IMR-90 (cell line): ENCODE results near the gene EPHB6. TPM values are rescaled to one million over a fixed set of nuclear protein-coding genes. Genes with fewer than 3 reads are reported as not detected.

Experiments
- ATAC-seq: fragments of 200-7000 bp; cut with Tn5 transposase; 2 replicates; pipeline ENCODE4 v1.9.1; 2020; ENCODE audit warnings: low read depth, mild to moderate bottlenecking, moderate library complexity
- BruUV-seq: library from RNA; stranded (reverse); fragments of 400-500 nt; replicated peaks from 2 replicates; lab custom pipeline; 2021; lab: Mats Ljungman, UMichigan
- CTCF ChIA-PET: fragments of 300-600 bp; formaldehyde crosslinking; extraction: SDS; loops from one replicate; lab custom pipeline; 2021; ENCODE audit warnings: antibody characterized with exemption; lab: Yijun Ruan, JAX
- POLR2A ChIA-PET: fragments of 300-600 bp; sonication (Branson Sonifier 250); formaldehyde crosslinking; loops from one replicate; lab custom pipeline; 2022; ENCODE audit warnings: antibody characterized with exemption; ENCODE audit not compliant: unreplicated experiment; lab: Charles Lee
- DNase-seq: peaks from one replicate; pipeline ENCODE4 v3.0.0; 2013
- H2AFZ ChIP-seq: replicated peaks from 2 replicates; pipeline ENCODE3; 2013; ENCODE audit warnings: low read length, mild to moderate bottlenecking; ENCODE audit not compliant: poor library complexity
- H2AK5ac ChIP-seq: 2 replicates; pipeline ENCODE4 v1.6.1; 2013; ENCODE audit warnings: low read depth, low read length, inconsistent platforms
- H2AK9ac ChIP-seq: replicated peaks from 2 replicates; pipeline ENCODE3; 2013; ENCODE audit warnings: mild to moderate bottlenecking, low read depth, low read length, moderate library complexity; ENCODE audit not compliant: poor library complexity
- H2BK120ac ChIP-seq: 2 replicates; pipeline ENCODE4 v1.6.1; 2013; ENCODE audit warnings: low read depth, low read length, inconsistent platforms
- H2BK15ac ChIP-seq: 3 replicates; pipeline ENCODE4 v1.6.1; 2013; ENCODE audit warnings: low read depth, low read length, inconsistent platforms
- H2BK20ac ChIP-seq: 2 replicates; pipeline ENCODE4 v1.6.1; 2013; ENCODE audit warnings: low read depth, mild to moderate bottlenecking, inconsistent platforms, low read length, moderate library complexity
- H2BK5ac ChIP-seq: 2 replicates; pipeline ENCODE4 v1.6.1; 2013; ENCODE audit warnings: mild to moderate bottlenecking, low read depth, low read length, inconsistent platforms; ENCODE audit not compliant: poor library complexity, severe bottlenecking
- H3K14ac ChIP-seq: replicated peaks from 2 replicates; pipeline ENCODE4 v1.6.1; 2013; ENCODE audit warnings: low read depth, low read length, inconsistent platforms
- H3K18ac ChIP-seq: 2 replicates; pipeline ENCODE4 v1.6.1; 2013; ENCODE audit warnings: low read depth, low read length, control low read depth
- H3K23ac ChIP-seq: 2 replicates; pipeline ENCODE4 v1.6.1; 2013; ENCODE audit warnings: low read depth, low read length, inconsistent platforms
- H3K27ac ChIP-seq: 2 replicates; pipeline ENCODE4 v1.5.1; 2013; ENCODE audit warnings: mild to moderate bottlenecking, control low read depth, low read length; ENCODE audit not compliant: insufficient read depth
- H3K27me3 ChIP-seq: 2 replicates; pipeline ENCODE4 v1.6.1; 2013; ENCODE audit warnings: low read length; ENCODE audit not compliant: control insufficient read depth, insufficient read depth
- H3K36me3 ChIP-seq: 2 replicates; pipeline ENCODE4 v1.6.1; 2013; ENCODE audit warnings: low read length, mixed read lengths; ENCODE audit not compliant: control insufficient read depth, insufficient read depth
- H3K4ac ChIP-seq: 2 replicates; pipeline ENCODE4 v1.6.1; 2013; ENCODE audit warnings: low read depth, low read length, inconsistent platforms
- H3K4me1 ChIP-seq: 2 replicates; pipeline ENCODE4 v1.6.1; 2013; ENCODE audit warnings: low read length, mixed read lengths; ENCODE audit not compliant: control insufficient read depth, insufficient read depth
- H3K4me2 ChIP-seq: 2 replicates; pipeline ENCODE4 v1.6.1; 2013; ENCODE audit warnings: low read depth, mild to moderate bottlenecking, control low read depth, low read length, moderate library complexity
- H3K4me3 ChIP-seq: 2 replicates; pipeline ENCODE4 v1.5.1; 2013; ENCODE audit warnings: low read depth, mild to moderate bottlenecking, control low read depth, low read length, moderate library complexity; ENCODE audit not compliant: insufficient read depth
- H3K56ac ChIP-seq: 2 replicates; pipeline ENCODE4 v1.6.1; 2013; ENCODE audit warnings: low read length, inconsistent platforms; ENCODE audit not compliant: insufficient read depth; ENCODE audit errors: extremely low read depth
- H3K79me1 ChIP-seq, 2 experiments: 2 replicates each; pipeline ENCODE4 v1.6.1; 2013; ENCODE audit warnings: low read length in 2 of 2, inconsistent platforms in 1 of 2, low read depth in 1 of 2
- H3K9ac ChIP-seq: 2 replicates; pipeline ENCODE4 v1.6.1; 2013; ENCODE audit warnings: low read depth, low read length, control low read depth
- H3K9me1 ChIP-seq: 2 replicates; pipeline ENCODE4 v1.6.1; 2013; ENCODE audit warnings: low read length, inconsistent platforms; ENCODE audit not compliant: insufficient read depth
- H3K9me3 ChIP-seq: 2 replicates; pipeline ENCODE4 v1.6.1; 2013; ENCODE audit warnings: low read length; ENCODE audit not compliant: control insufficient read depth, insufficient read depth
- H4K20me1 ChIP-seq: 2 replicates; pipeline ENCODE4 v1.6.1; 2013; ENCODE audit warnings: low read length, inconsistent platforms; ENCODE audit not compliant: insufficient read depth
- H4K5ac ChIP-seq: 2 replicates; pipeline ENCODE4 v1.6.1; 2013; ENCODE audit warnings: mild to moderate bottlenecking, low read depth, low read length, control low read depth
- H4K8ac ChIP-seq, 2 experiments: 2 replicates each; pipeline ENCODE4 v1.6.1; 2013; ENCODE audit warnings: low read depth in 2 of 2, low read length in 2 of 2, control low read depth in 1 of 2, inconsistent platforms in 1 of 2
- H4K91ac ChIP-seq: 2 replicates; pipeline ENCODE4 v1.6.1; 2013; ENCODE audit warnings: low read depth, low read length, inconsistent platforms; ENCODE audit not compliant: insufficient read depth
- BHLHE40 ChIP-seq: fragments of 150-350 bp; IDR thresholded peaks from 2 replicates; pipeline ENCODE4 v1.6.1; 2016; ENCODE audit warnings: mild to moderate bottlenecking, low read depth, low read length
- FOS ChIP-seq: fragments of 150-350 bp; IDR thresholded peaks from 2 replicates; pipeline ENCODE4 v1.6.1; 2016; ENCODE audit warnings: low read depth, low read length
- MAZ ChIP-seq: IDR thresholded peaks from 2 replicates; pipeline ENCODE4 v1.6.1; 2012; ENCODE audit warnings: low read depth, mild to moderate bottlenecking, low read length, improper control_type of control experiment, moderate library complexity, borderline replicate concordance
- MXI1 ChIP-seq: IDR thresholded peaks from 2 replicates; pipeline ENCODE4 v1.6.1; 2012; ENCODE audit warnings: low read depth, mild to moderate bottlenecking, low read length, moderate library complexity, borderline replicate concordance
- RFX5 ChIP-seq: IDR thresholded peaks from 2 replicates; pipeline ENCODE4 v1.8.0; 2012; ENCODE audit warnings: low read depth, mild to moderate bottlenecking, low read length, moderate library complexity
- WGBS, 2 experiments: methylation state at CpG; one replicate each; pipeline versions ENCODE4 v1.1.5 to v1.1.7; 2013; ENCODE audit warnings: missing lambda C conversion rate in 2 of 2; ENCODE audit not compliant: insufficient read length in 1 of 2; ENCODE audit errors: extremely low coverage in 2 of 2; 5-methylcytosine and 5-hydroxymethylcytosine counted together
- dilution Hi-C: fragments of 300-500 bp; cut with HindIII; formaldehyde crosslinking; loops from one replicate; pipeline ENCODE4 v1.14.3; 2018; ENCODE audit warnings: low sequenced_read_pairs; ENCODE audit not compliant: unreplicated experiment
- in situ Hi-C: fragments of 300-500 bp; cut with MboI; formaldehyde crosslinking; loops from 3 replicates; pipeline ENCODE4 v1.14.3; 2019; ENCODE audit warnings: low sequenced_read_pairs, inconsistent platforms, mixed read lengths
- intact Hi-C: fragments of 100-400 bp; cut with micrococcal nuclease; formaldehyde crosslinking; loops from 2 replicates; pipeline ENCODE4 v1.10.0; 2022
- polyA plus RNA-seq, 3 experiments: library from polyadenylated mRNA; depleted of rRNA; stranded (reverse); fragments of >200 nt; gene quantifications; 2 replicates each; pipeline ENCODE4 v1.2.3, GENCODE V29; 2012; ENCODE audit warnings: low replicate concordance in 1 of 3
- total RNA-seq: library from RNA; depleted of rRNA; stranded (reverse); fragments of >200 nt; gene quantifications from 2 replicates; pipeline ENCODE4 v1.2.3, GENCODE V29; 2012
- TF ChIP-seq, protein P1 (sequence below): fragments of 150-350 bp; IDR thresholded peaks from 2 replicates; pipeline ENCODE4 v1.6.1; 2016; ENCODE audit warnings: low read depth, mild to moderate bottlenecking, low read length, moderate library complexity, borderline replicate concordance

Gene EPHB6
- total and polyA plus RNA-seq, 2 of the 4 experiments (the other 2 are of a cell fraction) = under 0.01 to 0.60 TPM

DNA sequence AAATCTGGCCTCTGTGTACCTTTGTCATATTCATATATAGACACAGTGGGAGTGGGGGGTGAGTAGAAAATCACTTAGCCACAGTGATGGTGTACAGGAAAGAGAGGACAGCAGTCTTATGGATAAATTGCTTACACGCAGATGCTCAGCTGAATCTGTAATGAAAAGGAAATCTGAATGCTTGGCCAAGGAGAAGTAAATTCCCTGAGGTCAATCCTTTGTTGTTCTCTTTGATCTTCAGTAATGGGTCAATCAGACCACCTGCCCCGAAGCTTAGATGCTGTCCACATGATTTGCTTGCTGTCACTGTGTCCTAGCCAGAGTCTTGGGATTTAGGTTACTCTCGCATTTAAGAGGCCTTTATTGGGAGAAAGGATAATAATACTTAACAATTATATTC, 18.4 kb upstream of the EPHB6 start (continued):
- TF ChIP-seq BHLHE40 = no peak

DNA sequence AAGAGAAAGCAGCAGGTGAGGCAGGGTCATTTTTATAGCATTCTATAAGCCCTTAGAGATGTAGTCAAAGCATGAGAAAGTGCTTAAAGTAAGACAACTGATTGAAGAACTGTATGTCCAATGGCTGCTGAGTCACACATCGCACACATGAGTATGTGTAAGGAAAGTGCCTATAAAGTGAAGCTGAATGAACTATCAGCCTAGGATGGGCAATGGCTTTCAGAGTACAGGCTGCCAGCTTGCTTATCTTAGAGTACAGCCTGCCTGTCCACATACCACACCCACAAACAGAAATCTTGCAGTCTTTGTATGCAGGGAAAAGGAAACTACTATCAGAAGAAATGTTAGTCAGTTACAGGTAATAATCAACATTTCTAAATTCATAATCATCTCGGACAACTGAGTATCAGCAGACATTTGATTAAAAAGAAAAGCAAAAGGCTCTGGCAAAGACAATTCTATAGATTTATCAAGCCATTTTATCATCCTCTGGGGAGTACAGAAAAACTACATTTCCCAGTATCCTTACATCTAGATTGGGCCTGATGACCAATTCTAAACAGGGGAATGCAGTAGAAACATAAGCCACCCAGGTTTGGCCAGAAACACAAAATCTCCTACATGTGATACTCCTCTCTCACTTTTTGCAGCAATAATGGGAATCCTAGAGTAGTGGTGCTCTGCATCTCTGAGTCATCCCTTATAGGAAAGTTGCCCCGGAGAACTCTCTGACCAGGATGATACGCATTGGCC, 16.2 kb upstream of the EPHB6 start:
- DNase-seq (no peak), ATAC-seq (no peak)
- Histone ChIP-seq H3K4ac (no peak overlapping the region), H2BK15ac (no peak overlapping the region), H3K14ac (no peak overlapping the region), H2BK20ac (no peak overlapping the region), H3K27me3 (no peaks in the 10 kb centered on the region), H3K23ac (no peak overlapping the region), H3K79me1 (no peaks in the 10 kb centered on the region), H3K4me3 (no peak overlapping the region), H4K20me1 (no peaks in the 10 kb centered on the region), H2AFZ (no peak overlapping the region), H2BK120ac (no peak overlapping the region), H3K4me2 (no peak overlapping the region), H3K36me3 (no peaks in the 10 kb centered on the region), H3K9me3 (no peaks in the 10 kb centered on the region), H3K9ac (no peak overlapping the region), H4K91ac (no peak overlapping the region), H3K9me1 (no peaks in the 10 kb centered on the region), H3K56ac (no peak overlapping the region), H2AK9ac (no peak overlapping the region), H3K27ac (no peak overlapping the region), H3K18ac (no peak overlapping the region), H2BK5ac (no peak overlapping the region), H3K4me1 (no peaks in the 10 kb centered on the region), H4K8ac (no peak overlapping the region), H2AK5ac (no peak overlapping the region), H4K5ac (no peak overlapping the region)
- BruUV-seq = no TSS peak
- intact Hi-C loops = no loop called here
- dilution Hi-C loops = no loop called here
- CTCF ChIA-PET = interaction anchor here (0.6 kb wide), 1 partner anchor 304 kb away, joined by 4 read pairs; no protein-coding TSS in a partner anchor
- POLR2A ChIA-PET = no interaction called here
- in situ Hi-C loops = no loop called here
- no peak for TF ChIP-seq MXI1
- no peak for TF ChIP-seq RFX5
- TF ChIP-seq, protein P1, sequence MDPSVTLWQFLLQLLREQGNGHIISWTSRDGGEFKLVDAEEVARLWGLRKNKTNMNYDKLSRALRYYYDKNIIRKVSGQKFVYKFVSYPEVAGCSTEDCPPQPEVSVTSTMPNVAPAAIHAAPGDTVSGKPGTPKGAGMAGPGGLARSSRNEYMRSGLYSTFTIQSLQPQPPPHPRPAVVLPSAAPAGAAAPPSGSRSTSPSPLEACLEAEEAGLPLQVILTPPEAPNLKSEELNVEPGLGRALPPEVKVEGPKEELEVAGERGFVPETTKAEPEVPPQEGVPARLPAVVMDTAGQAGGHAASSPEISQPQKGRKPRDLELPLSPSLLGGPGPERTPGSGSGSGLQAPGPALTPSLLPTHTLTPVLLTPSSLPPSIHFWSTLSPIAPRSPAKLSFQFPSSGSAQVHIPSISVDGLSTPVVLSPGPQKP = no peak
- no peak for TF ChIP-seq FOS
- TF ChIP-seq MAZ = no peak
- no CpG with 5 or more reads among the region's 4 CpGs for whole genome bisulfite sequencing, 2 experiments
